ENCODE results near the gene EIF6.

GRCh38 chr20:35279533-35280174 is 4.9 kb downstream of the EIF6 start:
- no peak for TF ChIP-seq EZH2 (IDR thresholded peaks at IDR 0.05; ENCODE audit: insufficient read depth, poor library complexity, severe bottlenecking)
- no peak for TF ChIP-seq EZH2phosphoT487 (IDR thresholded peaks at IDR 0.05; ENCODE audit: insufficient read depth, low read depth)
